HG03066 (cell line): ENCODE results near the gene TMEM63B.
A peak's percentile ranks its signal among the peaks of the same experiment; 100 is the strongest.
"Not testable (repeated sequence)": the region's sequence is repeated elsewhere in the genome, so short reads cannot be mapped to it uniquely, and the experiment has no call there.

ENCODE experiments used
- ATAC-seq: cut with Tn5 transposase; IDR thresholded peaks from one replicate; pipeline ENCODE4 v1.9.1; 2021; ENCODE audit warnings: low read depth; ENCODE audit not compliant: unreplicated experiment

TMEM63B gene

DNA sequence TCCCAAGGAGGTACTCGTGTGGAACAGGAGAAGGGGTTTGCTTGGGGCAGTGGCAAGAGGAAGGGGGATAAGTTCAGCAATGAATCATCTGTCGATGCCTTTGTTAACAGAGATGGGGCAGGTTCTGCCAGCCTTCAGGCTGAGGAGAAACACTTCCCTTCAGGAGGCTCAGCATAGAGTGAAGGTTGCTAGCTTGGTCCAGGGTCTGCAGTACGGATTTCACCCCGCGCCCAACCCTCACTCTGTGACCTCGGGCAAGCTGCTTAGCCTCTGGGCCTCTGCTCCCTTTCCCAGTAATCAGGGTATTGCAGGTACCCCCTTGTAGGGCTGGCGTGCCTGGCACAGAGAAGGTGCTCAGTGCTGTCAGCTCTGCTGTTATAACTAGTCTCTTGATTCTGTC lies 38.8 kb downstream of the TMEM63B start:
- ATAC-seq = no peak

DNA sequence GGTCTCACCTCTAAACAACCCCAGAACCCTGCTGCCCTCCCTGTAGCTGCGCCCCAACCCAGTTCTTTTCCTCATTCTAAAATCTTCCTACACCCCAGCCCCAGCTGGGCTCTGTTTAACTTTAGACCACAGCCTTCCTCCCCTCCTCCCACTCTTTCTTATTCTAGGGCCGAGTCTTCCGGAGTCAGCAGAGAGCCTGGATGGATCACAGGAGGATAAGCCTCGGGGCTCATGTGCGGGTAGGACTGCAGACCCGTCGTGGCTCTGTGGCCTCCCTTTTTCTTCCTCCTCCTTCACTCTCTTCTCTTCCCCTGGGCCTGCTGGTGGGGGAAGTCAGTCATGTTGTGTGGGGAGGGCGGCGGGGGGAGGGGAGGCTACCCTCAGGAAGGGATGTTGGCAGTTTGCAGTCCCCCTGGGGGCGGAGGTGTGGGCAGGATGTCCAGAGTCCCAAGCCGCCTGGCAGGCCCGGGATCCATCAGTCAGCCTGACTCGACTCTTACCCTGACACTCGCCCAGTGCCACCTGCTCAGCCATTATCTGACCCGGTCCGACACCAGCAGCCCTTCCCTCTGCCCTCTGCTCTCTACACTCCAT lies 39.3 kb downstream of the TMEM63B start:
- no peak for ATAC-seq

- no peak for ATAC-seq
Observed at GRCh38 chr6:44167567-44167966, 40.2 kb downstream of the TMEM63B start.

DNA sequence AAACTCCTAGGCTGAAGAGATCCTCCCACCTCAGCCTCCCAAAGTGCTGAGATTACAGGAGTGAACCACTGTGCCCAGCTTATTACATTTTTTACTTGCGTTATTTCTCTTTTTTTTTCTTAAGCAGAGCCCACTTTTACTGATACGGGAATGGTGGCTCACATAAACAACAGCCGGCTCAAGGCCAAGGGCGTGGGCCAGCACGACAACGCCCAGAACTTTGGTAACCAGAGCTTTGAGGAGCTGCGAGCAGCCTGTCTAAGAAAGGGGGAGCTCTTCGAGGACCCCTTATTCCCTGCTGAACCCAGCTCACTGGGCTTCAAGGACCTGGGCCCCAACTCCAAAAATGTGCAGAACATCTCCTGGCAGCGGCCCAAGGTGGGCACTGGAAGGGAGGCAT lies 41.8 kb downstream of the TMEM63B start:
- no peak for ATAC-seq

GRCh38 chr6:44169886-44170570 lies 42.7 kb downstream of the TMEM63B start:
- no peak for ATAC-seq

DNA sequence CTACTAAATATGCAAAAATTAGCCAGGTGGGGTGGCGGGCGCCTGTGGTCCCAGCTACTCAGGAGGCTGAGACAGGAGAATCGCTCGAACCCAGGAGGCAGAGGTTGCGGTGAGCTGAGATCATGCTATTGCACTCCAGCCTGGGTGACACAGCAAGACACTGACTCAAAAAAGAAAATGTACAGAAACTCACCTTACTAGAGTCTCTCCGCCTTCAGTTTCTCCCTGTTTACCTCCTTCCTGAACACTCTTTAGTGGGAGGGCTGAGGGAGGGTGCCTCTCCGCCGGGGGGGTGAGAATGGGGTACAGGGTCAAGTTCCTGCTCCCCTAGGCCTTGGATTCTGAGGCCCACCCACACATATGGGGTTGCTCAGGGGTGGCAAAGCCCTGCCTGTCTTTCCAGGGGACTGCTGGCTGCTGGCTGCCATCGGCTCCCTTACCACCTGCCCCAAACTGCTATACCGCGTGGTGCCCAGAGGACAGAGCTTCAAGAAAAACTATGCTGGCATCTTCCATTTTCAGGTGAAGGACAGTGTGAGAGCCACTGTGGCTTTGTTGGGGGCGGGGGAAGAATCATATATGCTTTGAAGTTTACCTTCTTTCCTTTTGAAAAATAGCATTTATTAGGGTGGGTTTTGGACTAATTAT lies 44.7 kb downstream of the TMEM63B start:
- ATAC-seq = no peak

DNA sequence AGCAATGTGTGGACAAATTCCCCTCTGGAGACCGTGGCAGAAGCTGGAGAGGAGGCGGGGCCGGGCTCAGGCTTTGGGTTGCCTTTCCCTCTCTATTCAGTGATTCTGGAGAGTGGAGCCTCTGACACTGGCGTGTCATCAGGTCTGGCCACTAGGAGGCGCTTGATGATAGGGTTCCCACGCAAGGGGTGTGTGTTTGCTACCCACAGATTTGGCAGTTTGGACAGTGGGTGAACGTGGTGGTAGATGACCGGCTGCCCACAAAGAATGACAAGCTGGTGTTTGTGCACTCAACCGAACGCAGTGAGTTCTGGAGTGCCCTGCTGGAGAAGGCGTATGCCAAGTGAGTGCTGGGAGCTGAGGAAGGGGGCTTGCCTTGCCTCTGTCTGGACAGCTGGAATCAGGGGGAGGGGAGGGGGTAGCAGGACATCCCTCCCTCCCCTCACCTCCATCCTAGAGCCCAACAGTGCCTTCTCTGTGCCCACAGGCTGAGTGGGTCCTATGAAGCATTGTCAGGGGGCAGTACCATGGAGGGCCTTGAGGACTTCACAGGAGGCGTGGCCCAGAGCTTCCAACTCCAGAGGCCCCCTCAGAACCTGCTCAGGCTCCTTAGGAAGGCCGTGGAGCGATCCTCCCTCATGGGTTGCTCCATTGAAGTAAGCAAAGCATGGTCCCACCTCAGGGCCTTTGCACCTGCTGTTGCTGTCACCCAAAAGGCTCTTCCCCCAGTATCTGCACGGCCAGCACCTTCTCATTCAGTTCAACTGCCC lies 45.6 kb downstream of the TMEM63B start:
- ATAC-seq = peak; percentile 75

- no peak for ATAC-seq
Observed at GRCh38 chr6:44176130-44176761, 48.9 kb downstream of the TMEM63B start.

DNA sequence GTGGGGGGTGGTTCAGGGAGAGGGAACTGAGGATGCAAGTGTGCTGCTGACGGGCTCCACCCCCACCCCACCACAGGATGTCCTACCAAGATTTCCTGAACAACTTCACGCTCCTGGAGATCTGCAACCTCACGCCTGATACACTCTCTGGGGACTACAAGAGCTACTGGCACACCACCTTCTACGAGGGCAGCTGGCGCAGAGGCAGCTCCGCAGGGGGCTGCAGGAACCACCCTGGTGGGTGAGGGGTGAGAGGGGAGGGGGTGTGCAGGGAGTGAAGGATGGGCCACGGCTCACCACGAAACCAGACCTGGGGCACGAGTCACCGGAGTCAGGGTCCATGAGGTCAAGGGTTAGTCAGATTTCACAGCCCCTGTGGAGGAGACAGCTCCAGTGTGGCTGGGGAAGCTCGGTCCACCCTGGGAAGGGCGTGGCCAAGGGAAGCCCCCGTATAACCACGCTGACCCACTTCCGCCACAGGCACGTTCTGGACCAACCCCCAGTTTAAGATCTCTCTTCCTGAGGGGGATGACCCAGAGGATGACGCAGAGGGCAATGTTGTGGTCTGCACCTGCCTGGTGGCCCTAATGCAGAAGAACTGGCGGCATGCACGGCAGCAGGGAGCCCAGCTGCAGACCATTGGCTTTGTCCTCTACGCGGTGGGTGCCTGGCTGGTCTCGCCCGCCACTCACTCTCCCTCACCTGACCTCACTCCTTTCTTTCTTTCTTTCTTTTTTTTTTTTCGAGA lies 49.6 kb downstream of the TMEM63B start:
- ATAC-seq = no peak

DNA sequence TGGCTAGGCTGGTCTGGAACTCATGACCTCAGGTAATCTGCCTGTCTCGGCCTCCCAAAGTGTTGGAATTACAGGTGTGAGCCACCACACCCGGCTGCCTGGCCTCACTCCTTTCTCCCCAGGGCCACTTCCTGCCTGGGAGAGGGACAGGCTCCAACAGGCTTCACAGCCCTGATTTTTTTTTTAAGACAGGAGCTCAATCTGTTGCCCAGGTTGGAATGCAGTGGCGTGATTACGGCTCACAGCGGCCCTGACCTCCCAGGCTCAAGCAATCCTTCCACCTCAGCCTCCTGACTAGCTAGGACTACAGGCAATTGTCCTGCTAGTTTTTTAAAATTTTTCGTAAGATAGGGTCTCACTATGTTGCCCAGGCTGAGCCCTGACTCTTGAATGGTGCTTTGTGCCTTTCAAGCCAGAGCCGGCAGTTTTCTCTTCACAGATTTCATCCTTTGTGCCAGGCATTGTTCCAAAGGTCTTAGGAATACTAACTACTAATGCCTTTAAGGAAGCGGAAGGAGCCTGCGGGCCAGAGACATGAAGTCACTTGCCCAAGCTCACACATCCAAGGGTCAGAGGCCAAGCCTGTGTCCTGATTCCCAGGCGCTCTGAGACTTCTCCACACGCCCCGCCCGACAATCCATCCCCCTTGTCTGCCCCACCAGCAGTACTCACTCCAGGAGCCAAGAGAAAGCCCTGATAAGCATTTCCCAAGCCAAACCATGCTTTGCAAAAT lies 50.5 kb downstream of the TMEM63B start:
- no peak for ATAC-seq

DNA sequence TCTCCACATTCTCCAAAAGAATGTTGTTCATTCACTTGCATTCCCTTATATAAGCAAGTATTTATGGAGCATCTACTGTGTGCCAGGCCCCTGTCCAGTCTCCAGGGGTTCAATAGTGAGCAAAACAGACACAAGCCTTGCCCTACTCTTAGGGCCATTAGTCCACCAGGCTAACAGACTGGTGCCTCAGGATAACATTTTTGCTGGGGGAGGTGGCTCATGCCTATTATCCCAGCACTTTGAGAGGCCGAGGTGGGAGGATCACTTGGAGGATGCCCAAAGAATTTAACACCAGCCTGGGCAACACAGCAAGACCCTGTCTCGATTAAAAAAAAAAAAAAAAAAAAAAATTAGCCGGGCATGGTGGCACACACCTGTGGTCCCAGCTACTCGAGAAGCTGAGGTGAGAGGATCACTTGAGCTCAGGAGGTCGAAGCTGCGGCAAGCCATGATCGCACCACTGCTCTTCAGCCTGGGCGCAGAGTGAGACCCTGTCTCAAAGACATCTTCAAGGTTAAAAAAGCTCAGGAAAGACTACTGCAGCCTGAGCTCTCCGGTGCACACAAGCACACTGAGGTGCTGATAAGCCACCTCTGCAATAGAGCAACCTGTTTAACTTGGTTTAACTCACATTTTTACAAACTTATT lies 51.2 kb downstream of the TMEM63B start:
- ATAC-seq = no peak

DNA sequence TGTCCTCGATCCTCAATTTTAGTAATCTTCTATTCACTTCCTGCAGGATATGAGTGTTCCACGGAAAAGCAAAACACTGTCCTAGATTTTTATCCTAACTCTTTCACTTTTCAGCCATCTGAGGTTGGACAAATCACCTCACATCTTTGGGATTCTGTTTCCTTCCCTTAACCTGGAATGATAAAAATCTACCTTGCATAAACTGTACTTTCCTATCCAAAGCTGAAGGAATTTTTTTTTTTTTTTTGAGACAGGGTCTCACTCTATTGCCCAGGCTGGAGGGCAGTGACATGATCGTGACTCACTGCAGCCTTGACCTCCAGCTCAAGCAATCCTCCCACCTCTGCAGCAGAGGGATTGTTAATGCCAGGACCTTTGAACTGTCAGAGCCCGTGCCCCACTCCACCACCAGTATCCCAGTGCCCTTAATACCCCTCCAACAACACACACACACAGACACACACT lies 51.8 kb downstream of the TMEM63B start:
- ATAC-seq = no peak

GRCh38 chr6:44179648-44180047 lies 52.3 kb downstream of the TMEM63B start:
- ATAC-seq = no peak

GRCh38 chr6:44180406-44180805 lies 53.1 kb downstream of the TMEM63B start:
- ATAC-seq = no peak

DNA sequence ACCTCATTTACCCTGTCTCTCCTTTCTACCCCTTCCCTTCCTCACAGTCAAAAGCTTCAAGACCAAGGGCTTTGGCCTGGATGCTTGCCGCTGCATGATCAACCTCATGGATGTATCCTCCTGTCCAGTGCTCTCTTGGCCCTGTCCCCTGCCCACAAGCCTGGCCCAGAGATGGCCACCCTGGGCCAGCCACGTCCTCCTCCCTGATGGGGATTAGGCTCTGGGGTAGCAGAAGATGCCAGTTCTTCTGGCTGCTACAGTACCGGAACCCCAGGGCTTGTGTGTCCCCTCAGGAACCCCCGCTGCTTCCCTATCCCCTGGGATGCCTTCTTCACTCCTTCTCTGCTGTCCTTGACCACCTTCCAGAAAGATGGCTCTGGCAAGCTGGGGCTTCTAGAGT lies 53.5 kb downstream of the TMEM63B start:
- ATAC-seq = no peak

DNA sequence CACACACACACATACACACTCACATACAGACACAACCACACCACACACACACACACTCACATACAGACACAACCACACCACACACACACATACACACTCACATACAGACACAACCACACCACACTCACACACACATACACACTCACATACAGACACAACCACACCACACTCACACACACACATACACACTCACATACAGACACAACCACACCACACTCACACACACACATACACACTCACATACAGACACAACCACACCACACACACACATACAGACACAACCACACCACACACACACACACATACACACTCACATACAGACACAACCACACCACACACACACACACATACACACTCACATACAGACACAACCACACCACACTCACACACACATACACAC lies 54.4 kb downstream of the TMEM63B start:
- not testable (repeated sequence) for ATAC-seq

GRCh38 chr6:44182911-44183390 lies 55.6 kb downstream of the TMEM63B start:
- ATAC-seq = no peak

DNA sequence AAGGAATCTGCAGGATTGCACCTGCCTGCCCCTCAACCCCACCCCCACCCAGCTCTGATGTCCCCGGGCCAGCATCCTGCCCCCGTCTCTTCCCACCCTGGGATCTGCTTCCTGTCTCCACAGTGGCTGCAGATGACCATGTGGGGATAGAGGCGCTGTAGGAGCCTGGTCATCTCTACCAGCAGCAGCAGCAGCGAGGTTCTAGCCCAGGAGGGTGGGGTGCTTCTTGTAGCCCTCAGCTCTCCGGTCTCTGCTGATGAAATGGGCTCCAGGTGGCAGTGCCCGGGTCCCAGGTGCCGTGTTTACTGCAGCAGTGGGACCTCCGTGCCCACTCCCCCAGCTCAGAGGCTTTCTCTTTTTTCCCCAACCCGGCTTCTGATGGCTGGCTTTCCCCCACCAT lies 56.4 kb downstream of the TMEM63B start:
- no peak for ATAC-seq

- not testable (repeated sequence) for ATAC-seq
Observed at GRCh38 chr6:44185356-44185755, 58.0 kb downstream of the TMEM63B start.
